SK-N-SH treated with all-trans-retinoic acid at 6 μM for 48 hours (cell line): ENCODE measurements around the gene FMC1.

Experiments used
- ARNTL ChIP-seq: fragments of 450-650 bp; formaldehyde crosslinking; IDR thresholded peaks from 2 replicates; pipeline ENCODE4 v1.5.0; 2020; ENCODE audit warnings: low read depth, mild to moderate bottlenecking, moderate library complexity, borderline replicate concordance
- ESRRG ChIP-seq: fragments of 250-450 bp; sonication (Bioruptor Pico); IDR thresholded peaks from 2 replicates; pipeline ENCODE4 v1.6.1; 2021; ENCODE audit warnings: mild to moderate bottlenecking
- TOX ChIP-seq: fragments of 250-450 bp; sonication (Bioruptor Pico); IDR thresholded peaks from 2 replicates; pipeline ENCODE4 v1.8.0; 2021; ENCODE audit warnings: mild to moderate bottlenecking, moderate library complexity, borderline replicate concordance
- ZNF565 ChIP-seq: fragments of 450-650 bp; formaldehyde crosslinking; conservative IDR thresholded peaks from 2 replicates; pipeline ENCODE4 v1.5.0; 2020; ENCODE audit warnings: low read depth, mild to moderate bottlenecking, moderate library complexity
- TF ChIP-seq, protein P1 (sequence below): fragments of 250-450 bp; sonication (Bioruptor Pico); IDR thresholded peaks from 2 replicates; pipeline ENCODE4 v1.8.0; 2020; ENCODE audit warnings: mild to moderate bottlenecking, moderate library complexity, borderline replicate concordance
- TF ChIP-seq, protein P2 (sequence below): fragments of 250-450 bp; sonication (Bioruptor Pico); IDR thresholded peaks from 2 replicates; pipeline ENCODE4 v1.5.0; 2020; ENCODE audit warnings: mild to moderate bottlenecking, moderate library complexity

DNA sequence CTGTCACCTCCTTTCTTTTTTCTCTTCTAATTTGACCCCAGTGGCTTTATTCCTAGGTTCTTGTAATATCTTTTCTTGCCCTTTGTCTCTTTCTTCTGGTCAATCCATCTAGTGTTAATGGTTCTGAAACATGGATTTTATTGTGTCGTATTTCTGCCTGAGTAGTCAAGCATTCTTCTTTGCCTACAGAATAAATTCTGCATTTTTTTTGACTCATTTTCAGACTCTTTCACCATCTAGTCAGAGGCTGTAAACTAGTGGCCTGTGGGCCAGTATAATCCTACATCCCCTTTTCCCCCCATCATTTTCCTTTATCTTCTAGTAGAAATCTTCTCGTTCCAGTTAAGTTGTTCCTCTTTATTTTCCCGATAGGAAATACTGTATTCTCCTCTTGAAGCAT is 48.0 kb downstream of the FMC1 start:
- TF ChIP-seq, protein P1, sequence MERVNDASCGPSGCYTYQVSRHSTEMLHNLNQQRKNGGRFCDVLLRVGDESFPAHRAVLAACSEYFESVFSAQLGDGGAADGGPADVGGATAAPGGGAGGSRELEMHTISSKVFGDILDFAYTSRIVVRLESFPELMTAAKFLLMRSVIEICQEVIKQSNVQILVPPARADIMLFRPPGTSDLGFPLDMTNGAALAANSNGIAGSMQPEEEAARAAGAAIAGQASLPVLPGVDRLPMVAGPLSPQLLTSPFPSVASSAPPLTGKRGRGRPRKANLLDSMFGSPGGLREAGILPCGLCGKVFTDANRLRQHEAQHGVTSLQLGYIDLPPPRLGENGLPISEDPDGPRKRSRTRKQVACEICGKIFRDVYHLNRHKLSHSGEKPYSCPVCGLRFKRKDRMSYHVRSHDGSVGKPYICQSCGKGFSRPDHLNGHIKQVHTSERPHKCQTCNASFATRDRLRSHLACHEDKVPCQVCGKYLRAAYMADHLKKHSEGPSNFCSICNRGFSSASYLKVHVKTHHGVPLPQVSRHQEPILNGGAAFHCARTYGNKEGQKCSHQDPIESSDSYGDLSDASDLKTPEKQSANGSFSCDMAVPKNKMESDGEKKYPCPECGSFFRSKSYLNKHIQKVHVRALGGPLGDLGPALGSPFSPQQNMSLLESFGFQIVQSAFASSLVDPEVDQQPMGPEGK (CRISPR knock-in tag): no peak
- TF ChIP-seq, protein P2, sequence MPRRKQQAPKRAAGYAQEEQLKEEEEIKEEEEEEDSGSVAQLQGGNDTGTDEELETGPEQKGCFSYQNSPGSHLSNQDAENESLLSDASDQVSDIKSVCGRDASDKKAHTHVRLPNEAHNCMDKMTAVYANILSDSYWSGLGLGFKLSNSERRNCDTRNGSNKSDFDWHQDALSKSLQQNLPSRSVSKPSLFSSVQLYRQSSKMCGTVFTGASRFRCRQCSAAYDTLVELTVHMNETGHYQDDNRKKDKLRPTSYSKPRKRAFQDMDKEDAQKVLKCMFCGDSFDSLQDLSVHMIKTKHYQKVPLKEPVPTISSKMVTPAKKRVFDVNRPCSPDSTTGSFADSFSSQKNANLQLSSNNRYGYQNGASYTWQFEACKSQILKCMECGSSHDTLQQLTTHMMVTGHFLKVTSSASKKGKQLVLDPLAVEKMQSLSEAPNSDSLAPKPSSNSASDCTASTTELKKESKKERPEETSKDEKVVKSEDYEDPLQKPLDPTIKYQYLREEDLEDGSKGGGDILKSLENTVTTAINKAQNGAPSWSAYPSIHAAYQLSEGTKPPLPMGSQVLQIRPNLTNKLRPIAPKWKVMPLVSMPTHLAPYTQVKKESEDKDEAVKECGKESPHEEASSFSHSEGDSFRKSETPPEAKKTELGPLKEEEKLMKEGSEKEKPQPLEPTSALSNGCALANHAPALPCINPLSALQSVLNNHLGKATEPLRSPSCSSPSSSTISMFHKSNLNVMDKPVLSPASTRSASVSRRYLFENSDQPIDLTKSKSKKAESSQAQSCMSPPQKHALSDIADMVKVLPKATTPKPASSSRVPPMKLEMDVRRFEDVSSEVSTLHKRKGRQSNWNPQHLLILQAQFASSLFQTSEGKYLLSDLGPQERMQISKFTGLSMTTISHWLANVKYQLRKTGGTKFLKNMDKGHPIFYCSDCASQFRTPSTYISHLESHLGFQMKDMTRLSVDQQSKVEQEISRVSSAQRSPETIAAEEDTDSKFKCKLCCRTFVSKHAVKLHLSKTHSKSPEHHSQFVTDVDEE (CRISPR knock-in tag): no peak
- TF ChIP-seq TOX (CRISPR knock-in tag) (no peak), ARNTL (no peak), ZNF565 (no peak), ESRRG (CRISPR knock-in tag) (no peak)
